GM18870 (cell line): ENCODE measurements around the gene PLEKHM1.
"Not testable (repeated sequence)": the region's sequence is repeated elsewhere in the genome, so short reads cannot be mapped to it uniquely, and the experiment has no call there.

ENCODE experiments used
- ATAC-seq: cut with Tn5 transposase; IDR thresholded peaks from one replicate; pipeline ENCODE4 v1.9.1; 2021; ENCODE audit warnings: moderate library complexity; ENCODE audit not compliant: unreplicated experiment

PLEKHM1 gene

DNA sequence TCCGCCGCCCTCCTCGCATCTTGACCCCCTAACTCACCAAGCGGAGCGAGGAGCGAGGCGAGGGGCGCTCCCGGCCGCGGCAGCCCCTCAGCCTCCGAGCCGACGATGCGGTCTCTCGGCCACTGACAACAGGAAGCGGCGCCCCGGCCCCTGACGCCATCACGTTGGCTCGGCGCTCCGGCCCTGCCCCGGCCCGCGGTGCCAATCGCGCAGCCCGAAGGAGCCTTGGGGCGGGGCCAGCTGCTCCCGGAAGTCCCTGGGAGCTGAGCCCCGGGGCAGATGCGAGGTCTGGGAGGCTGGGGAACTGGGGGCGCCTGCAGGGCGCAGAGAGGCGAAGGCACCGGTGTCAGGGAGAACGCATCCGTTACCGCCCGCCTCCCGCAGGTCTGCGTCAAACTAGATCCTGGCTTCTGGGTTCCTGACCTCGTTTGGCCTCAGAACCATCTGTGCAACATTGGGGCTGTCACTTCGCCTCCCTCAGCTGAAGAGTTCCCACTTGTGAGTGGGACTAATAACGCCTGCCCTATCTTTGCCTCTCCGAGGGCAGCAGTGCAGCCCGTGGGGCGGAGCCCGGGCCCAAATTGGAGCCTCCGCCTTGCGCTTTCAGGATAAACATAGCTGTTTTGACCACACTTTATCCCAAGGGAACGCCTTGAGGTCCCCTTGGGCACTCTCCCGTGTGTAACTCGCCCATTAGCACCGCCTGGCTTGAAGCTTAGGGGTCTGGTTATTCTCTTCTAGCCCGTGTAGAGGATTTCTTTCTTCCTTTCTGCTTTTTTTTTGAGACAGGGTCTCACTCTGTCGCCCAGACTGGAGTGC lies at the start of gene PLEKHM1:
TSS of gene PLEKHM1 (minus strand) at position 107 of the 819 bp plus-strand sequence. CDS start 8,237 bp downstream, outside the sequence.
- peak; percentile 73 for ATAC-seq

DNA sequence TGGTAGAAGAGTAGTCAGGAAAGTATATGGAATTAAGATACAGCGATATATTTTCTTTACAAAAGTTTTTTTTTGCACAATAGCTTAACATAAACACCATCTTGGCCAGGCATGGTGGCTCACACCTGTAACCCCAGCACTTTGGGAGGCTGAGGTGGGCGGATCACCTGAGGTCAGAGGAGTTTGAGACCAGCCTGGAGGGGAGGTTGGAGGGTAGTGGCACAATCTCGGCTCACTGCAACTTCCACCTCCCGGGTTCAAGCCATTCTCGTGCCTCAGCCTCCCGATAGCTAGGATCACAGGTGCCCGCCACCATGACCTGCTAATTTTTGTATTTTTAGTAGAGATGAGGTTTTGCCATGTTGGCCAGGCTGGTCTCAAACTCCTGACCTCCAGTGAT lies 47.6 kb upstream of the PLEKHM1 start:
- ATAC-seq, result not testable (repeated sequence)

DNA sequence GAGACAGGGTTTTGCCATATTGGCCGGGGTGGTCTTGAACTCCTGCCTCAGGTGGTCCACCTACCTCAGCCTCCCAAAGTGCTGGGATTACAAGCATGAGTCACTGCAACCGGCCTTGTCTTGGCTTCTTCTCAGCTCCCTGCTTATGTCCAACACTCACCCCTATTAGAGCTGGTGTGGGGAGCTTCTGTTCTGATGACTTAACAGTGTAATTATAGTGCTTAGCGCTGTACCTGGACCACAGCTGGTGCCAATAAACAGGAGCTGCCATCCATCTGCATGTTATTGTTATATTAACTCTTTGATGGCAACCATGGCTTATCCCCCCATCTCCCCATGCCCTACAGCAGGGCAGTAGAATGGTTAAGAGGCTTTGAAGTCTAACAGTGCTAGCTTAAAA lies 15.6 kb upstream of the PLEKHM1 start:
- not testable (repeated sequence) for ATAC-seq

DNA sequence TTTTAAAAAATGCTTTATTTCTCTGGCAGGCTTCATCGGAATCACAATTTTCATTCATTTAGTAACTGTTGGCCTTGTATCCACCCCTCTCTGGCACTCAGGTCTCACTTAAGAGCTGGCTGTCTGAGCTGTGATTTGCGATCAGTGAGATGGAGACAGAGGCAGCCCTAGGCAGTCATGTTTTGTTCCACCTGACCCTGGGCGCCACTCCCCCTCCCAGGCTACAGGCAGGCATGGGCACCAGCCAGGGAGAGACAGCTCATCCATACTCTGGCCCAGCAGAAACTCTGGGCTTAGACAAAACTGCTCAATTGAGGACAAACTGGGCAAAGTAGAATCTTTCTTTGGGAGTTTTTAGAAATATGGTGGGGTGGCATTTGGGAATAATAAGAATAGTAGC lies 14.7 kb upstream of the PLEKHM1 start:
- not testable (repeated sequence) for ATAC-seq

DNA sequence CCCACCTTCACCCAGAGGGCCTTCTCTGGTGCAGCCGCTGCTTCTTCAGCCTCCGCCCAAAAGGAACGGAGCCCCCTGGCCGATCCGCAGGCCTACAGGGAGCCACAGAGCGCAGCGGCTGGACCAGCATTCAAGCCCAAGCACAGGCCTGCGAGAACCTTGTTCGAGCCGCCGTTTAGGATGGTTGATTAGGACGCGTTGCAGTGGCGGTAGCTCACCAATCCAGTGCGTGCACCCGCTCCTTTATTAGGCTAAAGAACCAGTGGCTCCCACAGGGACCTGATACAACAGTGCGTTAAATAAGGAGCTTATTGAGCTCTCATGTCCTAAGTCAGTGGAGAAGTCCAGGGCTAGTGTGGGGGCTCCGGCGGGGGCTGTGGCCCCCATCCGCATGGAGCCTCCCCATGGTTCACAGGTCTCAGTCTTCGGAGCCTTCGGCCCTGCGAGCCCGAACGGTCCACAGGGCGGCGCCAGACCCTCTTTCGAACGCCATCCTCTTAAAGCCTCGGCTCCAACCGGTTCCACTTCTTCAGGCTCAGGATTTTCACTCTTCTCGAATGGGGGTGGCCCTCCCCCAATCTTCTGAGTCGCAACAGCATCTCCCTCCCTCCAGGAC lies 10.7 kb upstream of the PLEKHM1 start:
- not testable (repeated sequence) for ATAC-seq

DNA sequence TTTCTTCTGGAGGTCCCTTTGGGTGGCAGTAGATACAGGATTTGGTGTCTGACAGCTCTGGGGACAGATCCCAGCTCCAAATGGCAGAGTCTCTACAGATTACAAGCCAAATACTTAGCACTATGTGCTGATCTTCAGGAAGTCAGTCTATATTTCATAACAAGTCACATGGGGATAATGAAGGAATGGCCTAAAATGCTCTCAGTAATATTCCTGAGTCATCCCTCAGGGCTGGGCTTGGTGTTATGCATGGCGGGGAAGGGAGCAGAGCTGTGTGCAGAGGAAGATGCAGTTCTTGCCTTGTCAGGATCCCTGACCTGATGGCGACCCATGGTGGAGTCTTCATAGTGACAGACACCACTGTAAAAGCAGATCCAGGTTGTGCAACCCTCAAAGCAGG lies 10.0 kb upstream of the PLEKHM1 start:
- not testable (repeated sequence) for ATAC-seq

DNA sequence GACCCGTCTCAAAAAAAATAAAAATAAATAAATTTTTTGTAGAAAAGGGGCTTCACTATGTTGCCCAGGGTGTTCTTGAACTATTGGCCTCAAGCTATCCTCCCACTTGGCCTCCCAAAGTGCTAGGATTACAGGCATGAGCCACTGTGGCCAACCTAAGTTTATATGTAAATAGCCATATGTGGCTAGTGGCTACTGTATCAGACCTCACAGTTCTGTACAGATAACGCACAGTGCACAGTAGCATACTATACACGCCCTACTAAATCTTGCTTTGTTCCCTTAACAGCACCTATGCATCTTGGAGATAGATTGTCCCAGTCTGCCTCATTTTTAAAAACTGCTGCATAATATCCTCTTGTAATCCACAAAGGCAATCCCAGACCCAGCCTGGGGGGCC lies 8.7 kb upstream of the PLEKHM1 start:
- ATAC-seq, result not testable (repeated sequence)

DNA sequence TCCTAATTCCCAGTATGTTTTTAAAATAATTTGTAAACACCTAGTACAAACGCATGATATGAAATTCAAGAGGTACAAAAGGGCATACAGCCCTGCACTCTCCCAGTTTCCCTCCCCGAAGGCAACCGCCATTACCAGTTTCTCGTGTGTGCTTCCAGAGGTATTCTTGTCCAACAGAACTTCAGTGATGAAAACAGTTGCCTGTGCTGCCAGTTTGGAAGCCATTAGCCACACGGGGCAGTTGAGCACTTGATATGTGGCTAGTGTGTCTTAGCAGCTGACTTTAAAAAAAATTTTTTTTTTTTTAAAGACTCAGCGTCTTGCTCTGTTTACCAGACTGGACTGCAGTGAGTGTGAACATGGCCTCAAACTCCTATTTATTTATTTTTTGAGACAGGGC lies 7.9 kb upstream of the PLEKHM1 start:
- ATAC-seq, result not testable (repeated sequence)

DNA sequence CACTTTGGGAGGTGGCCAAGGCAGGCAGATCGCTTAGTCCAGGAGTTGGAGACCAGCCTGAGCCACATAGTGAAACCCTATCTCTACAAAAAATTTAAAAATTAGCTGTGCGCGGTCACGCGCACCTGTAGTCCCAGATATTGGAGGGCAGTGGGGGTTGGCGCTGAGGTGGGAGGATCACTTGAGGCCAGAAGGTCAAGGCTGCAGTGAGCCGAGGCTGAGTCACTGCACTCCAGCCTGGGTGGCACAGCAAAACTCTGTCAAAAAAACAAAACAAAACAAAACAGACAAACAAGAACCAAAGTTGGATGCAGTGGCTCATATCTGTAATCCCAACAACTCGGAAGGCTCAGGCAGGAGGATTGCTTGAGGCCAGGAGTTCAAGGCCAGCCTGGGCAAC lies 6.9 kb upstream of the PLEKHM1 start:
- ATAC-seq, result not testable (repeated sequence)

DNA sequence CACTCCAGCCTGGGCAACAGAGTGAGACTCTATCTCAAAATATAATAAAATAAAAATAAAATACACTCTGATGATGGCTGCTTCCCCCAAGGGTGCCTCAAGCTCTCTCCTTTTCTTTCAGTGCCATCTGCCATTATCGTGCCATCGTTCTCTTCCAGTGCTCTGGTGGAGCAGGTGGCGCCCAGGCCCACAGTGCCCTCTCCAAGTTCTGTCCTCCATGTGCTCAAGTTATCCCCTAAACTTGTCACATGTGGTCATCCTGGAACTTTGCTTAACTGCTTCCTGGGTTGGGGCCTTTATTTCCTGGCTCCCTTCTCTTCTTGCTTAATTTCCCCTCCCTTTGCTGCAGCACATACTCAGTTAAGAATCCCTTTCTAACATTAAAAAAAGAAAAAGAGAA lies 6.0 kb upstream of the PLEKHM1 start:
- not testable (repeated sequence) for ATAC-seq

DNA sequence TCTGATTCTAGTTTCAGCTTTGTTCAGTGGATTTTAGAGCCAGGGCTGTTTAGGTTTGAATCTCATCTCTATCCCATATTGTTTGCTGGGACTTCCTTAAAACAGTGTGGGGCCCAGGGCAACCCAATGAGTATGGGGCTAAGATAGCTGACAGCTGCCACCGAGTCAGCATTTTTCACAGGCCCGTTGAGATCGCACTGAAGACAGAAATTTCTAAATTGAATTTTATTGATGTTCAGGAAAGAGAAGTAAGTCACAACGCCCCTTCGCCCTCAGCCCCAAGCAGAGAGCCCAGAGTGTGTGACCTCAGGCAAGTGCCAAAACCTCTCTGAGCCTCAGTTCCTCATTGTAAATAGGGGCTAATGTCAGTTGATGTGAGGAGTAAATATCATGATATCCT lies 4.0 kb upstream of the PLEKHM1 start:
- ATAC-seq, result not testable (repeated sequence)

DNA sequence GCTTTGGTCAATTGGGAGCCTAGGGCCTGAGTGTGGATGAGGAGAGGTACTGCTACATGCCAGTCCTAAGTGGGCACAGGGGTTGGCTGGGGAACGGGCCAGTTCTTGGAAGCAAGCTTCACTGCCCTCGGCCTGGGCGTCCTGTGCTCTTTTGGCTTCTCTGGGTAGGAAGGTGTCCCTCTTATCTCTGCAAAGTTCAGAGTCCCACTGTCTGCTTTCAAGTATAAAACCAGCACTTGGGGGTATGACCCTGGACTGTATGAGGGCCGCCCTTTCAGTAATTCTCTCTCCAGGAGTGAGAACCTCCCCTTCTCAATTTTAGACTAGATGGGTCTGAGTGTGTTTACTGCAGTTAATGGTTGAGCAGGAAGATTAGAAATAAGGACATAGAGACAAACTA lies 1.6 kb upstream of the PLEKHM1 start:
- ATAC-seq, result not testable (repeated sequence)

DNA sequence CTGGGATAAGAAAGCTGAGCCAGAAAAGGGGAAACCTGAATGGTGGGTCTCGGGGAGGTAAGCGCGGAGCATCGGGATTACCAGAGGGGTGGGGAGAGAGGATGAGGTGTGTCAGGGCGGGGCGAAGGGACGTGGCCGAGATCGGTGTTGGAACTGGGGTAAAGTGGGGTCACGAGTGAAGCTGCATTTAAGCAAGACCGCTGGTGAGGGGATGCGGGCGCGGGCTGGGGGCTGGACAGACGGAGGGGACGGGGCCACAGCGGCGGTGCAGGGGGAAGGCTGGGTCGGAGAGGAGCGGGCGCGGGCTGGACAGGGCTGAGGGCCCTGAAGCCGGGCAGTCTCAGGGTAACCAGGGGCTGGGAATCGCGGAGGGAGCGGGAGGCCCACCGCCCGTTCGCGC lies 323 bp downstream of the PLEKHM1 start:
- peak; percentile 23 for ATAC-seq

DNA sequence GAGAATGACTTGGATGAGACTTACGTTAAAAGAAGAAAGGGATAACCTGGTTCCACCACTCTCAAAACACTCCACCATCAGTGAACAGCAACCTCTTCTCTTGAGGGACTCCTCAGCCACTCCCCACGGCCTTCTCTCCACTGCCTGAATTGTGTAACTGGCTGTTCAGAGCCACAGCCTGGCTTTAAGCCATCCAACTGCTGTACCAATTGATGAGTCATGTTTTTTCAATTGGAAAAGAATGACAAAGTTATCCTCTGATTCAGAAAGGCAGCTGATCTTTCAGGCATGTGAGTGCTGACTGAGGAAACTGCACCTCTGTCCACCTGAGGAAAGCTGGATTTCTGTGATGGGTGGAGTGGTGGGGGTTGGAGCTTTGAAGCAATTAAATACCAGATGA lies 2.8 kb downstream of the PLEKHM1 start:
- ATAC-seq, result not testable (repeated sequence)

DNA sequence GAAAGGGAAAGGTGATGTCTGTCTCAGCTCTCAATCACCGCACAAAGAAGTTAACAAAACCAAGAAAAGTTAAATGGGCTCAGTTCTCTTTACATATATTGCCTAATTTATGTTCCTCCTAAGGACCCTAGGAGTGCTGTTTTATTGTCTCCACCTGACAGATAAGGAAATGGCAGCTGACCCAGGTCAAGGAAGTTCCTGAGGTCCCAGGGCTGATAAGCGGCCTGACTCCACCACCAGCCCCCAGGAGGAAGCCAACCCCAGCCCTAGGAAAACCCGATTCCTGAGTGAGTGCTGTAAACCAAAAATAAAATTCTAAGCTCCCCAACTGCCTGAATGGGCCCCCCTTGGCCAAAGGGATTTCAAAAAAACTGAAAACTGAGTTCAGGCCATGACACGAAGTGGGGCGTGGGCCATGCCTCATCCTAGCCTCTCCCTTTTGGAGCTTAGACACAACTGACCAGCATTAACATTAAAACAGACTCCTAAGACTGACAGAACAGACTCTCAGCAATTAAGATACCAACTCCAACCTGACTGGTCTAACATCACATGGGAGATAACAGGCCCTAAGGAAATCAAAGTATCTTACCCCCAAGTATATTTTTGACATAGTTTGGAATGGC lies 6.8 kb downstream of the PLEKHM1 start:
- ATAC-seq, result not testable (repeated sequence)

DNA sequence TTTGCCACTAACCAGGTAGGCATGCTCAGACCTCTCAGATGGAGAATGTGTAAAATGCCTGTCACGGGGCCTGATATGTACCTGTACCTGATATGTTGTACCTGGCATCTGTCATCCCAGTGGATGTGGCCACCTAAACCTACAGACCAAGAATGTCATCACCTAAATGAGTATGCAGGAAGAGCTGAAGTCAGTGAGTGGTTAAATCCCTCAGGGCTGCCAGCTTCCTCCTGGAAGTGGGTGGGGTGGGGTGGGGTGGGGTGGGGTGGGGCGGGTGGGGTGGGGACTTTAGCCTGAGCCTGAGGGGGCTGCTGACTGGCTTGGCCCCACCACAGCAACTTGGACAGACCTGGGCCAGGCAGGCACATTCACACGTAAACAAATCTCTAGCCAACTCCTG lies 7.3 kb downstream of the PLEKHM1 start:
- not testable (repeated sequence) for ATAC-seq

DNA sequence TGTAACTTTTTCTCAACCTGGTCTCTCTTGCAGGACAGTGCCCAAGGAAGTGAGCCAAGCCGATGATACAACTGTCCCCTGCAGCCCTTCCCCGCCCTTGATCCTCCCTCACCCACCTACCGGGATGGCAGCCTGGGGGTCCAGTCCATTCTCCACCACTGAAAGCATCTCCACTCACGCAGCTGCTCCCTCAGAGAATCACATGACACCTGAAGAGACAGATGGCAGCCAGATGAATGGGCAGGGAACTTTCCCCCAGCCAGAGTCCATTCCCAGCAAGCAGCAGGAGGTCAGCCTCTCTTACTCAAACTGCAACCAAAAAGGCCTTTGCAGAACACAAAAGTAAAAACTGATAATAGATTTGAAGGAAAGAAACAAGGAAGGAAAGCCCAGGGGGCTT lies 8.2 kb downstream of the PLEKHM1 start:
- ATAC-seq, result not testable (repeated sequence)

DNA sequence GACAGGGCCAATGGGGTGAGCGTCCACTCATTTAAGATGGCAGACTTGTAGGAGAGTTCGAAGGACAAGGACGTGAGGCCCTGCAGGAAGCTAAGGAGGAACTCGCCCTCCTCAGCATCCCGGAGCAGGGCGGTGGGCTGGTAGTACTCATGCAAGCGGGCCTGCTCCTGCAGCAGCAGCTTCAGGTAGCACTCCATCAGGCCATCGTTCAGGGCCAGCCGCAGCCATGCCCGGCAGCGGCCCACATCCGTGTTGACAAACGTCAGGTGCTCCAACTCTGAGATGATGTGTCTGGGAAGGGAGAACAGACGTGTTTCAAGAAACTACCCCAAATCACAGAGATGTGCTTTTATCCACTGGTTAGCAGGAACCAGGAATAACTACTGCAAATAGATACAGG lies 15.1 kb downstream of the PLEKHM1 start:
- ATAC-seq, result not testable (repeated sequence)

DNA sequence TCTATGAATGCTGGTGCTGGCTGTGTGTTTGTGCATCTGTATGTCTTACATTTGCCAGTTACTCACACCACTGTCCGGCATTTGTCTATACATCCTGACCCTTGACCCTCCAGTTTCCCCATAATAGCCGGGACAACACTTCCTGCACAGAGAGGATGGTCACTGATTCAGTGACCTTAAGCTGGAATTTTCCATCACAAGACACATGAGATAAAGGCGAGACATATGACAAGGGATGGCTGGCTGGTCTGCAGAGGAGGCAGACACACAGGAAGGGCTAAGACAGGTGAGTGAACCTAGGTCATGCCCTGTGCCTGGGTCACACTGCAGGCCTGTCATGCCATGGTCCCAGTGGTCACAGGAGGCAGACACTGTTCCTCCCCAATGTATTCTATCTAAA lies 18.3 kb downstream of the PLEKHM1 start:
- ATAC-seq, result not testable (repeated sequence)

DNA sequence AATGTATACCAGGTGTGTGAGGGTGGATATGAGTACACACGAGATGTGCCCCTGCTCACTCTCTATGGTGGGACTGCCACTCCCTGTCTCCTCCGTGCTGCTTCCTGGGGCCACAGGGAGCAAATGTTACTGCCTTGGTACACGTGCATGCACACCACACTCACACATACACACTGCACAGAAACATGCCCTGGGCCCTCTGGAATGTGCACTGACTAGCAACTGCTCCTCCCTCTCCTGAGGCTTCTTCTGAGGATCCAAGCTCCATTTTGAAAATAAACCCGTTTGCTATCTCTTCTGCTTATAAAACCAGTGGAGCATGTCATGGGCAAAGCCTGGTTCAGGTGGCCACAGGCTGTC lies 21.3 kb downstream of the PLEKHM1 start:
- ATAC-seq, result not testable (repeated sequence)

DNA sequence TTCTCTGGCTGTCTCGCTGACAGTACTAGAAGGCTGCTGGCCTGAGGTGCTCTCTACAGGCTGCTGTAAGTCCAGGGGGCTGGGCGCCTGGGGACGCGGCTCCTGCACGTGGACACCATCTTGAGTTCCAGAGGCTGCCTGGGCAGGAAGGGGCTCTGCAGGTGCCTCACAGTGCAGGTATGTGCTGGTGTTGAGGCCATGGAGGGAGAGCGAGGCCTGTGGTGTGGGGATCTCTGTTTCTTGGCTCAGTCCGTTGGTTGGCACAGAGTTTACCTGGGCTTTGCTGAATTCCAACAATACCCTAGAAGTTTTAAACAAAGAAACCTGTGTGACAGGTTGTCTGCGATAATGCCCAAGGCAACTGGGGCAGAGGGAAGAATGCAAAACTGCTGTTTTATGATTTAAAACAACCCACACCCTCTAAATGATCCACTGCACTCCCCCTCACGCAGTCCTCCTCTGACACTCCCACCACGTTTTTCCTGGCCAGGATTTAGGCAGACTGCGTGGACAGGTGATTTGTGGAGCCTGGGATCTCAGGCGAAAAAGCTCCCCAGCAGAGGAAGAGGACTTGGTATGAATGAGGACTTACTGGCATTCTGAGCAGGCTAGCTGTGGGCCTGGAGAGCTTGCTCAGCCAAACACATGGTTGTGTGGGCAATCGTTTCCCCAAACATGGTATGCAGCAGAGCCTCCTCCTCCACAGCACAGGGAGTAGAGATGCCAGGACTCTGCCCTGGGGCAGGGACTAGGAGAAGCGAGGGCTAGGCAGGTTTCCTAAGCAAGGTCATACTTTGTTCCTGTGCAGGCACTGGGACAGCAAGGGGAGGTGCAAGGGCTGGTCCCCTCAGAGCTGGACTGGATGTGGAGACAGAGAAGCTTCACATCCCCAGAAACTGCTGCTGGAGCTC lies 22.0 kb downstream of the PLEKHM1 start:
- ATAC-seq, result not testable (repeated sequence)
